Vagina (tissue), 2 donors: ENCODE data around the gene IL1RAPL1. TPM values are rescaled to one million over a fixed set of nuclear protein-coding genes. Genes with fewer than 3 reads are reported as not detected.

Source experiments
- DNase-seq, 2 donors: peaks; one replicate each; pipeline ENCODE4 v3.0.0-alpha.2; 2017; ENCODE audit errors: extremely low spot score in 2 of 2
- H3K27ac ChIP-seq: fragments of 200-600 bp; sonication (generic); one replicate; pipeline ENCODE4 v1.5.1; 2019
- H3K27me3 ChIP-seq: fragments of 200-600 bp; sonication (generic); one replicate; pipeline ENCODE4 v1.5.1; 2019
- H3K36me3 ChIP-seq, 2 donors: fragments of 200-600 bp; sonication (generic); one replicate each; pipeline ENCODE4 v1.5.1; 2017 to 2019
- H3K4me1 ChIP-seq: fragments of 200-600 bp; sonication (generic); one replicate; pipeline ENCODE4 v1.5.1; 2019
- H3K4me3 ChIP-seq, 2 donors: fragments of 200-600 bp; sonication (generic); 1 replicate in 1 of 2; 2 replicates in 1 of 2; pipeline ENCODE4 v1.5.1; 2016 to 2019
- H3K9me3 ChIP-seq: fragments of 200-600 bp; sonication (generic); one replicate; pipeline ENCODE4 v1.5.1; 2019
- POLR2A ChIP-seq, 2 donors: fragments of 450-650 bp; IDR thresholded peaks; one replicate each; pipeline ENCODE4 v1.6.1; 2017; ENCODE audit warnings: antibody characterized with exemption in 2 of 2, mild to moderate bottlenecking in 2 of 2, moderate library complexity in 2 of 2
- POLR2AphosphoS5 ChIP-seq, 2 donors: sonication (generic); formaldehyde crosslinking; IDR thresholded peaks; one replicate each; pipeline ENCODE4 v1.9.0; 2017; ENCODE audit warnings: antibody characterized with exemption in 2 of 2, mild to moderate bottlenecking in 2 of 2, low read depth in 1 of 2; ENCODE audit not compliant: insufficient read depth in 1 of 2
- intact Hi-C: fragments of 100-400 bp; cut with DNase I; formaldehyde crosslinking; loops from one replicate; pipeline ENCODE4 v1.15.1; 2023
- total RNA-seq: library from RNA; depleted of rRNA; stranded (reverse); fragments of >200 nt; gene quantifications from one replicate; pipeline ENCODE4 v1.2.3, GENCODE V29; 2016
- TF ChIP-seq, protein P1 (sequence below), 3 experiments: fragments of 450-650 bp in 2 of 3; fragments of 200-600 bp in 1 of 3; sonication (generic) in 1 of 3; IDR thresholded peaks; one replicate each; pipeline ENCODE4 v1.5.1; 2017 to 2019; ENCODE audit warnings: antibody characterized with exemption in 3 of 3, mild to moderate bottlenecking in 2 of 3, moderate library complexity in 2 of 3

Gene IL1RAPL1
- total RNA-seq, 1 donor from 2014 or later, result not detected

DNA sequence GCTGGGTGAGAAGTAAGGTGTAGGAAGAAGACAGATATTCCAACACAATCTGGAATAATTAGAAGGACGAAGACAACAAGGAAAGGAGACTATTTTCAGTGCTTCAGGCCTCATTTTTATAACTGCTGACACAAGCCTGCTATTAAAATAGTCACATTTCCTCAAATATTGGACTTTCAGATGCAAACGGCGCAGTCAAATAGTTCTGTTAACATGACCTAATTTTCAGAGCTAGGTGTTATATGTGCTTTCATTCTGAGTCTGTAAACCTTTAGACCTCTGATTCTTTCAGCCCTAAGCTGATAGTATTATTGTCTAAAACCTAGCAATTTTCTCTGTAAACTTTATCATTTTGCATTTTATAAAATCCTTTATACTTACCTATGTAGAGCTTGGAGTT lies 261.5 kb downstream of the IL1RAPL1 start:
- Histone ChIP-seq H3K36me3 (no peaks in the 10 kb centered on the region), H3K27ac (no peak overlapping the region), H3K4me3 (no peak overlapping the region), H3K4me1 (no peaks in the 10 kb centered on the region), H3K9me3 (no peaks in the 10 kb centered on the region), H3K27me3 (no peaks in the 10 kb centered on the region)
- TF ChIP-seq POLR2AphosphoS5 (IDR thresholded peaks at IDR 0.05; ENCODE audit: insufficient read depth in 1 of 2, low read depth in 1 of 2) (no peak), POLR2A (IDR thresholded peaks at IDR 0.05) (no peak)
- TF ChIP-seq, protein P1, sequence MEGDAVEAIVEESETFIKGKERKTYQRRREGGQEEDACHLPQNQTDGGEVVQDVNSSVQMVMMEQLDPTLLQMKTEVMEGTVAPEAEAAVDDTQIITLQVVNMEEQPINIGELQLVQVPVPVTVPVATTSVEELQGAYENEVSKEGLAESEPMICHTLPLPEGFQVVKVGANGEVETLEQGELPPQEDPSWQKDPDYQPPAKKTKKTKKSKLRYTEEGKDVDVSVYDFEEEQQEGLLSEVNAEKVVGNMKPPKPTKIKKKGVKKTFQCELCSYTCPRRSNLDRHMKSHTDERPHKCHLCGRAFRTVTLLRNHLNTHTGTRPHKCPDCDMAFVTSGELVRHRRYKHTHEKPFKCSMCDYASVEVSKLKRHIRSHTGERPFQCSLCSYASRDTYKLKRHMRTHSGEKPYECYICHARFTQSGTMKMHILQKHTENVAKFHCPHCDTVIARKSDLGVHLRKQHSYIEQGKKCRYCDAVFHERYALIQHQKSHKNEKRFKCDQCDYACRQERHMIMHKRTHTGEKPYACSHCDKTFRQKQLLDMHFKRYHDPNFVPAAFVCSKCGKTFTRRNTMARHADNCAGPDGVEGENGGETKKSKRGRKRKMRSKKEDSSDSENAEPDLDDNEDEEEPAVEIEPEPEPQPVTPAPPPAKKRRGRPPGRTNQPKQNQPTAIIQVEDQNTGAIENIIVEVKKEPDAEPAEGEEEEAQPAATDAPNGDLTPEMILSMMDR (IDR thresholded peaks at IDR 0.05), result no peak
- intact Hi-C loops, result no loop called here
- no peak for DNase-seq

DNA sequence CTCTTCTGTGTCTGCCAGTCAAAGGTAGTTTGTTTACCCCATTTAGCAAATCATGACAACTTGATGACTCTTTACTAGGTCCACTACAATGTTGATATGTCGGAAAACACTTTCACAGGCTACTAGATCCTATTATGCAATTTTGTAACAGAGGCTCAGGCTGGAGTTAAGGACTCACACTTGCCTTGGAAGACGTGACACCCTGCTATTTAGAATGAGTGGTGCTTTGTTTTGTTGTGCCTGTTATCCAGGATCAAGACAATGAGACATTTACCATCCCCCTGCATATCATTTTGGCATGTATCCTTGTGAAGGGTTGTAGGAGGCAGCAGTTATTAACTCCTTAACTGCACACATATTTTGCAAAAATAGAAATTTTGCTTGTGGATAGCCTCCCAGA lies 263.7 kb downstream of the IL1RAPL1 start:
- intact Hi-C loops, result no loop called here
- TF ChIP-seq POLR2A (IDR thresholded peaks at IDR 0.05) (no peak), POLR2AphosphoS5 (IDR thresholded peaks at IDR 0.05; ENCODE audit: insufficient read depth in 1 of 2, low read depth in 1 of 2) (no peak)
- TF ChIP-seq, protein P1 (IDR thresholded peaks at IDR 0.05), result no peak

DNA sequence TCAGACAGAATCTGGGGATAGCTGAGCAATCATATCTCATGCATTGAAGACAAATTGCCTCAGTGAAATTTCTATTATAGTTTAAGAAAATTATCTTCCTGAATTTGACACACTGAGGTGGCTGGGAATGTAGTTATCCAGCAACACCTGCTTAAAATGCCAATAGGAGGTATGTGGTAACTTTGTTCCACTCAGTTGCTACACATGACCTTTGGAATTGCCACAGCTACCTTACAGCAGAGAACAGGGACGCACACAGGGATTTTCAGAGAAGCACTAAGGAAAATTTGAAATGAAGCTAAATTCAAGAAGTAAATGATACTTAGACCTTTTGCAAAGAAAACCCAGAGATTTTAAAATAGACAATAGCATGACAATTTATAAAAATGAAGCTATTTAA lies 264.6 kb downstream of the IL1RAPL1 start:
- TF ChIP-seq POLR2A (IDR thresholded peaks at IDR 0.05) (no peak), POLR2AphosphoS5 (IDR thresholded peaks at IDR 0.05; ENCODE audit: insufficient read depth in 1 of 2, low read depth in 1 of 2) (no peak)
- TF ChIP-seq, protein P1 (IDR thresholded peaks at IDR 0.05), result no peak
- no peak for DNase-seq
- intact Hi-C loops, result no loop called here
- no peak overlapping the region for H3K27ac ChIP-seq
- H3K4me1 ChIP-seq, result no peaks in the 10 kb centered on the region
- H3K9me3 ChIP-seq, result no peaks in the 10 kb centered on the region
- no peaks in the 10 kb centered on the region for H3K36me3 ChIP-seq
- no peaks in the 10 kb centered on the region for H3K27me3 ChIP-seq
- H3K4me3 ChIP-seq, result no peak overlapping the region

More for the DNA sequence above, 263.7 kb downstream of the IL1RAPL1 start:
- Histone ChIP-seq H3K9me3 (no peaks in the 10 kb centered on the region), H3K4me3 (no peak overlapping the region), H3K27me3 (no peaks in the 10 kb centered on the region), H3K36me3 (no peaks in the 10 kb centered on the region), H3K4me1 (no peaks in the 10 kb centered on the region), H3K27ac (no peak overlapping the region)
- no peak for DNase-seq

DNA sequence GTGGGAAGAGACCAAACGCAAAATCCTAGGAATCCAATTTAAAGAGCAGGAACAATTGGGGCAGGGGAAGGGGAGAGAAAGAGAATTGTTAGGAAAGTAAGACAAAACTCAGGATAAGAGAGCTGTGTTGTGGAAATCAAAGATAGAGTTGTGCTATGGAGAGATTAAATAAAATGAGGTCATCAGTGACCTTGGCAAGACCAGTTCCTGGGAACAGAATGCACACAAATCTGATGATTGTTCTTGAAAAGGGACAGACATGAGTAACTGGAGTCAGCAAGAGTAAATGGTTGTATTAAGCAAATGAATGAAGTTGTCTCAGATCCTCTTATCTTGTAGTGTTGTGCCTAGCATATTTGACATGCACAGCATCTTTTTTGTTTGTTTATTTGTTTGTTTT lies 267.4 kb downstream of the IL1RAPL1 start:
- Histone ChIP-seq H3K4me3 (no peak overlapping the region), H3K9me3 (no peaks in the 10 kb centered on the region), H3K27ac (no peak overlapping the region), H3K4me1 (no peaks in the 10 kb centered on the region), H3K36me3 (no peaks in the 10 kb centered on the region), H3K27me3 (no peaks in the 10 kb centered on the region)
- TF ChIP-seq POLR2A (IDR thresholded peaks at IDR 0.05) (no peak), POLR2AphosphoS5 (IDR thresholded peaks at IDR 0.05; ENCODE audit: insufficient read depth in 1 of 2, low read depth in 1 of 2) (no peak)
- TF ChIP-seq, protein P1 (IDR thresholded peaks at IDR 0.05), result no peak
- intact Hi-C loops, result no loop called here
- DNase-seq, result no peak

DNA sequence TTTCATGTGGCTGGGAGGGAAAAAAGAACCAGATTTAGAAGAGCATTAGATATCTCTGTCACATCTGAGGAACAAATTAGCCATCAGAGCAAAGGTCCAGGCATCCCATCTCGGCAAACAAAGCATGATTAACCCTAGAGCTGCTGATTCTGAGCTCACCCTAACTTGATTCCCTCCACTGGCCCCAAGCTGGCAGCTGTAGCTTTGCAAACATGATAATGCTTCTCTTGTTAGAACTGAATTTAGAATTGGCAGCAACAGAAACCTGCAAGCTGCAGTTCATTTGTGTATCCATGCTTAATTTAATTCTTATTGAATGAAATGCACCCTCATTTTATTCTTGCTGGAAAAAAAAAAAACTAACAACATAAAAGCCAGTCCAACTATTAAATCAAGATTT lies 289.2 kb downstream of the IL1RAPL1 start:
- Histone ChIP-seq H3K4me3 (no peak overlapping the region), H3K27ac (no peak overlapping the region), H3K9me3 (no peaks in the 10 kb centered on the region), H3K4me1 (no peaks in the 10 kb centered on the region), H3K36me3 (no peaks in the 10 kb centered on the region), H3K27me3 (no peaks in the 10 kb centered on the region)
- intact Hi-C loops, result no loop called here
- no peak for TF ChIP-seq POLR2A (IDR thresholded peaks at IDR 0.05)
- TF ChIP-seq, protein P1 (IDR thresholded peaks at IDR 0.05), result no peak
- TF ChIP-seq POLR2AphosphoS5 (IDR thresholded peaks at IDR 0.05; ENCODE audit: insufficient read depth in 1 of 2, low read depth in 1 of 2), result no peak
- DNase-seq, result no peak
